GM23338 (cell line): ENCODE data around the gene NEXMIF. TPM values are rescaled to one million over a fixed set of nuclear protein-coding genes. Genes with fewer than 3 reads are reported as not detected.

Experiments used
- CREB1 ChIP-seq: fragments of 250-450 bp; sonication (Bioruptor Pico); IDR thresholded peaks from 2 replicates; pipeline ENCODE4 v1.5.0; 2020; ENCODE audit warnings: low read depth, mild to moderate bottlenecking, moderate library complexity
- NANOG ChIP-seq: IDR thresholded peaks from 2 replicates; pipeline ENCODE4 v1.6.1; 2016; ENCODE audit warnings: antibody characterized with exemption, borderline replicate concordance
- POLR2AphosphoS5 ChIP-seq: IDR thresholded peaks from 2 replicates; pipeline ENCODE4 v1.6.1; 2016; ENCODE audit warnings: antibody characterized with exemption, low read depth
- STAT1 ChIP-seq: IDR thresholded peaks from one replicate; pipeline ENCODE4 v1.6.1; 2016; ENCODE audit warnings: antibody characterized with exemption; ENCODE audit not compliant: unreplicated experiment
- ZNF114 ChIP-seq: fragments of 250-450 bp; sonication (Bioruptor Pico); IDR thresholded peaks from 2 replicates; pipeline ENCODE4 v1.5.0; 2020; ENCODE audit warnings: mild to moderate bottlenecking, moderate library complexity
- ZNF331 ChIP-seq: fragments of 250-450 bp; sonication (Bioruptor Pico); IDR thresholded peaks from 2 replicates; pipeline ENCODE4 v1.5.0; 2020; ENCODE audit warnings: low read depth, mild to moderate bottlenecking, moderate library complexity
- polyA plus RNA-seq: library from polyadenylated mRNA; unstranded; fragments of >200 nt; fragmentation: Nextera tagmentation; extraction: Ambion mirVana; gene quantifications from 2 replicates; pipeline ENCODE4 v1.2.1, GENCODE V29; 2016
- total RNA-seq: library from RNA; depleted of rRNA; stranded (reverse); fragments of >200 nt; shearing (Covaris generic); gene quantifications from 2 replicates; pipeline ENCODE4 v1.2.3, GENCODE V29; 2014
- TF ChIP-seq, protein P1 (sequence below): fragments of 250-450 bp; sonication (Bioruptor Pico); IDR thresholded peaks from 2 replicates; pipeline ENCODE4 v1.5.0; 2020; ENCODE audit warnings: mild to moderate bottlenecking, moderate library complexity
- TF ChIP-seq, protein P2 (sequence below): IDR thresholded peaks from 2 replicates; pipeline ENCODE4 v1.6.1; 2016; ENCODE audit warnings: antibody characterized with exemption
- TF ChIP-seq, protein P3 (sequence below): IDR thresholded peaks from one replicate; pipeline ENCODE4 v1.6.1; 2018; ENCODE audit warnings: antibody characterized with exemption; ENCODE audit not compliant: unreplicated experiment

NEXMIF gene
- total and polyA plus RNA-seq, 2 experiments from 2014 or later = 0.16 to 0.76 TPM

DNA sequence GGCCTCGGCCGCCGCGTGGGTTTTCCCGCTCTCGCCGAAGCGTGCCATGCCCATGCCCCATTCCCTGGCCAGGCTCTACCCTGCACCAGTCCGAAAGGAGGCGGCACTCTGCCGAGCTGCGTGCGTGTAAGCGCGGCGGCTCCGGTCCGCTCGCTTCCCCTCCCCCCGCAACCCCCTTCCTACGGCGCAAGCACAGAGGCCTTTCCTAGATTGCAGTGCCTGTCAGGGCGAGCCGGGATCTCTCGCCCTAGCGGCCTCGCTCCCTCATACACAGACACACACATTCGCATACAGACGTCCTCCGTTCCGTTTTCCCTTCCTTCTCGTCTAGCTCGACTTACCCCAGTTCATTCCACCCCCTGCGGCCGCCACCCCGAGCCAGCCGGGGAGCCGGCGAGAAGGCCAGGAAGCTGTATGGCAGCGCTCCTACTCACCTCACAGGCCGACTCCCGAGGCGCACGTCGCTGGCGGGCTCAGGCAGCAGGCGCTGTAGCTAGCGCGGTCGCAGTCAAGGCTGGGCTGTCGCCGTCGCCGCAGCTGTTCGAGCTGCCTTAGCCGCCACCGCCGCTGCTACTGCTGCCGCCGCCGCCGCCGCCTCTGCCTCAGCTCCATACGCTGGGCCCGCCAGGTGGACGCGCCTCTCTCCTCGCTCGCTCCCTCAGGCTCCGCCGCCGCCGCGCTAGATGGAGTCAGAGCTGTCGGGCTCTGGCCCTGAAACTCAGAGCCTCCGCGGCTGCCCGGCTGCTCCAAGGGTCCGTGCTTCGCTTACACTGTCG lies 615 bp downstream of the NEXMIF start (continued):
- TF ChIP-seq, protein P1, sequence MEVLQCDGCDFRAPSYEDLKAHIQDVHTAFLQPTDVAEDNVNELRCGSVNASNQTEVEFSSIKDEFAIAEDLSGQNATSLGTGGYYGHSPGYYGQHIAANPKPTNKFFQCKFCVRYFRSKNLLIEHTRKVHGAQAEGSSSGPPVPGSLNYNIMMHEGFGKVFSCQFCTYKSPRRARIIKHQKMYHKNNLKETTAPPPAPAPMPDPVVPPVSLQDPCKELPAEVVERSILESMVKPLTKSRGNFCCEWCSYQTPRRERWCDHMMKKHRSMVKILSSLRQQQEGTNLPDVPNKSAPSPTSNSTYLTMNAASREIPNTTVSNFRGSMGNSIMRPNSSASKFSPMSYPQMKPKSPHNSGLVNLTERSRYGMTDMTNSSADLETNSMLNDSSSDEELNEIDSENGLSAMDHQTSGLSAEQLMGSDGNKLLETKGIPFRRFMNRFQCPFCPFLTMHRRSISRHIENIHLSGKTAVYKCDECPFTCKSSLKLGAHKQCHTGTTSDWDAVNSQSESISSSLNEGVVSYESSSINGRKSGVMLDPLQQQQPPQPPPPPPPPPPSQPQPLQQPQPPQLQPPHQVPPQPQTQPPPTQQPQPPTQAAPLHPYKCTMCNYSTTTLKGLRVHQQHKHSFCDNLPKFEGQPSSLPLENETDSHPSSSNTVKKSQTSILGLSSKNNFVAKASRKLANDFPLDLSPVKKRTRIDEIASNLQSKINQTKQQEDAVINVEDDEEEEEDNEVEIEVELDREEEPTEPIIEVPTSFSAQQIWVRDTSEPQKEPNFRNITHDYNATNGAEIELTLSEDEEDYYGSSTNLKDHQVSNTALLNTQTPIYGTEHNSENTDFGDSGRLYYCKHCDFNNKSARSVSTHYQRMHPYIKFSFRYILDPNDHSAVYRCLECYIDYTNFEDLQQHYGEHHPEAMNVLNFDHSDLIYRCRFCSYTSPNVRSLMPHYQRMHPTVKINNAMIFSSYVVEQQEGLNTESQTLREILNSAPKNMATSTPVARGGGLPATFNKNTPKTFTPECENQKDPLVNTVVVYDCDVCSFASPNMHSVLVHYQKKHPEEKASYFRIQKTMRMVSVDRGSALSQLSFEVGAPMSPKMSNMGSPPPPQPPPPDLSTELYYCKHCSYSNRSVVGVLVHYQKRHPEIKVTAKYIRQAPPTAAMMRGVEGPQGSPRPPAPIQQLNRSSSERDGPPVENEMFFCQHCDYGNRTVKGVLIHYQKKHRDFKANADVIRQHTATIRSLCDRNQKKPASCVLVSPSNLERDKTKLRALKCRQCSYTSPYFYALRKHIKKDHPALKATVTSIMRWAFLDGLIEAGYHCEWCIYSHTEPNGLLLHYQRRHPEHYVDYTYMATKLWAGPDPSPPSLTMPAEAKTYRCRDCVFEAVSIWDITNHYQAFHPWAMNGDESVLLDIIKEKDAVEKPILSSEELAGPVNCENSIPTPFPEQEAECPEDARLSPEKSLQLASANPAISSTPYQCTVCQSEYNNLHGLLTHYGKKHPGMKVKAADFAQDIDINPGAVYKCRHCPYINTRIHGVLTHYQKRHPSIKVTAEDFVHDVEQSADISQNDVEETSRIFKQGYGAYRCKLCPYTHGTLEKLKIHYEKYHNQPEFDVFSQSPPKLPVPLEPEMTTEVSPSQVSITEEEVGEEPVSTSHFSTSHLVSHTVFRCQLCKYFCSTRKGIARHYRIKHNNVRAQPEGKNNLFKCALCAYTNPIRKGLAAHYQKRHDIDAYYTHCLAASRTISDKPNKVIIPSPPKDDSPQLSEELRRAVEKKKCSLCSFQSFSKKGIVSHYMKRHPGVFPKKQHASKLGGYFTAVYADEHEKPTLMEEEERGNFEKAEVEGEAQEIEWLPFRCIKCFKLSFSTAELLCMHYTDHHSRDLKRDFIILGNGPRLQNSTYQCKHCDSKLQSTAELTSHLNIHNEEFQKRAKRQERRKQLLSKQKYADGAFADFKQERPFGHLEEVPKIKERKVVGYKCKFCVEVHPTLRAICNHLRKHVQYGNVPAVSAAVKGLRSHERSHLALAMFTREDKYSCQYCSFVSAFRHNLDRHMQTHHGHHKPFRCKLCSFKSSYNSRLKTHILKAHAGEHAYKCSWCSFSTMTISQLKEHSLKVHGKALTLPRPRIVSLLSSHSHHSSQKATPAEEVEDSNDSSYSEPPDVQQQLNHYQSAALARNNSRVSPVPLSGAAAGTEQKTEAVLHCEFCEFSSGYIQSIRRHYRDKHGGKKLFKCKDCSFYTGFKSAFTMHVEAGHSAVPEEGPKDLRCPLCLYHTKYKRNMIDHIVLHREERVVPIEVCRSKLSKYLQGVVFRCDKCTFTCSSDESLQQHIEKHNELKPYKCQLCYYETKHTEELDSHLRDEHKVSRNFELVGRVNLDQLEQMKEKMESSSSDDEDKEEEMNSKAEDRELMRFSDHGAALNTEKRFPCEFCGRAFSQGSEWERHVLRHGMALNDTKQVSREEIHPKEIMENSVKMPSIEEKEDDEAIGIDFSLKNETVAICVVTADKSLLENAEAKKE = no peak
- TF ChIP-seq, protein P2, sequence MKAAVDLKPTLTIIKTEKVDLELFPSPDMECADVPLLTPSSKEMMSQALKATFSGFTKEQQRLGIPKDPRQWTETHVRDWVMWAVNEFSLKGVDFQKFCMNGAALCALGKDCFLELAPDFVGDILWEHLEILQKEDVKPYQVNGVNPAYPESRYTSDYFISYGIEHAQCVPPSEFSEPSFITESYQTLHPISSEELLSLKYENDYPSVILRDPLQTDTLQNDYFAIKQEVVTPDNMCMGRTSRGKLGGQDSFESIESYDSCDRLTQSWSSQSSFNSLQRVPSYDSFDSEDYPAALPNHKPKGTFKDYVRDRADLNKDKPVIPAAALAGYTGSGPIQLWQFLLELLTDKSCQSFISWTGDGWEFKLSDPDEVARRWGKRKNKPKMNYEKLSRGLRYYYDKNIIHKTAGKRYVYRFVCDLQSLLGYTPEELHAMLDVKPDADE = no peak
- TF ChIP-seq ZNF114 (CRISPR knock-in tag) = no peak
- TF ChIP-seq, protein P3, sequence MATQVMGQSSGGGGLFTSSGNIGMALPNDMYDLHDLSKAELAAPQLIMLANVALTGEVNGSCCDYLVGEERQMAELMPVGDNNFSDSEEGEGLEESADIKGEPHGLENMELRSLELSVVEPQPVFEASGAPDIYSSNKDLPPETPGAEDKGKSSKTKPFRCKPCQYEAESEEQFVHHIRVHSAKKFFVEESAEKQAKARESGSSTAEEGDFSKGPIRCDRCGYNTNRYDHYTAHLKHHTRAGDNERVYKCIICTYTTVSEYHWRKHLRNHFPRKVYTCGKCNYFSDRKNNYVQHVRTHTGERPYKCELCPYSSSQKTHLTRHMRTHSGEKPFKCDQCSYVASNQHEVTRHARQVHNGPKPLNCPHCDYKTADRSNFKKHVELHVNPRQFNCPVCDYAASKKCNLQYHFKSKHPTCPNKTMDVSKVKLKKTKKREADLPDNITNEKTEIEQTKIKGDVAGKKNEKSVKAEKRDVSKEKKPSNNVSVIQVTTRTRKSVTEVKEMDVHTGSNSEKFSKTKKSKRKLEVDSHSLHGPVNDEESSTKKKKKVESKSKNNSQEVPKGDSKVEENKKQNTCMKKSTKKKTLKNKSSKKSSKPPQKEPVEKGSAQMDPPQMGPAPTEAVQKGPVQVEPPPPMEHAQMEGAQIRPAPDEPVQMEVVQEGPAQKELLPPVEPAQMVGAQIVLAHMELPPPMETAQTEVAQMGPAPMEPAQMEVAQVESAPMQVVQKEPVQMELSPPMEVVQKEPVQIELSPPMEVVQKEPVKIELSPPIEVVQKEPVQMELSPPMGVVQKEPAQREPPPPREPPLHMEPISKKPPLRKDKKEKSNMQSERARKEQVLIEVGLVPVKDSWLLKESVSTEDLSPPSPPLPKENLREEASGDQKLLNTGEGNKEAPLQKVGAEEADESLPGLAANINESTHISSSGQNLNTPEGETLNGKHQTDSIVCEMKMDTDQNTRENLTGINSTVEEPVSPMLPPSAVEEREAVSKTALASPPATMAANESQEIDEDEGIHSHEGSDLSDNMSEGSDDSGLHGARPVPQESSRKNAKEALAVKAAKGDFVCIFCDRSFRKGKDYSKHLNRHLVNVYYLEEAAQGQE = no peak
- no peak for TF ChIP-seq ZNF331 (CRISPR knock-in tag)
- TF ChIP-seq CREB1 = no peak
- no peak for TF ChIP-seq STAT1
- no peak for TF ChIP-seq NANOG
- TF ChIP-seq POLR2AphosphoS5 = no peak
